Amniotic stem cell (primary cell): ENCODE measurements around the gene PHKB.
"Not testable (repeated sequence)": the region's sequence is repeated elsewhere in the genome, so short reads cannot be mapped to it uniquely, and the experiment has no call there.

Source experiments
- DNase-seq: peaks from one replicate; lab custom pipeline; 2025; lab: John Stamatoyannopoulos, UW

PHKB gene

DNA sequence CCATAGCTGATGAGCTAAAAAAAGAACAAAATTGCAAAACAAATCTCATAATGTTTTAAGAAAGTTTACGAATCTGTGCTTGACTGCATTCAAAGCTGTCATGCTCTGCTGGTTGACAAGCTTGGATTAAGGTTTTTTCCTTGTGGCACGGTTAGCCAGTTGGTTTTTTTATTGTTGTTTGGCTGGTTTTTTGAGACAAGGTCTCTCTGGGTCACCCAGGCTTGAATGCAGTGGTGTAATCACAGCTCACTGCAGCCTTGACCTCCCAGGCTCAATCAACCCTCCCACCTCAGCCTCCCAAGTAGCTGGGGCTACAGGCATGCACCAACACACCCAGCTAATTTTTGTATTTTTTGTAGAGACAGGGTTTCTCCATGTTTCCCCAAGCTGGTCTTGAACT is 45.7 kb downstream of the PHKB start:
- no peak for DNase-seq

DNA sequence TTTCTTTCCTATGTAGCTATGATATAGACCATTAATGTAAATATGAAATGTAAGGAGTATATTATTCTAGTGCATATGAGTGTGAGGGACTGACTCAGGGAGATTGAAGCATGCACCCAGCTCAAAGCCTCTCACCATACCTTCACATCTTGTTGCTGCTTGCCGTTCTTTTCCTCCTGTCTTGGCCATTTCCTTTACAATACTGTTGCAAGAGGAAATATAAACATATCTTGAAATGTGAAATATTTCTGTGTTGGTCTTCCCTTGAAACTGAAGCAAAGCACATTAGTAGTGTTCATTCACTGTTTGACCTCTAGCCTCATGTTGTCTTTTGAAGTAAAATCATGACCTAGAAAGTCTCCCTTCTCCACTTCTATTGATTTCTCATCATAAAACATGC is 46.6 kb downstream of the PHKB start:
- DNase-seq = no peak

DNA sequence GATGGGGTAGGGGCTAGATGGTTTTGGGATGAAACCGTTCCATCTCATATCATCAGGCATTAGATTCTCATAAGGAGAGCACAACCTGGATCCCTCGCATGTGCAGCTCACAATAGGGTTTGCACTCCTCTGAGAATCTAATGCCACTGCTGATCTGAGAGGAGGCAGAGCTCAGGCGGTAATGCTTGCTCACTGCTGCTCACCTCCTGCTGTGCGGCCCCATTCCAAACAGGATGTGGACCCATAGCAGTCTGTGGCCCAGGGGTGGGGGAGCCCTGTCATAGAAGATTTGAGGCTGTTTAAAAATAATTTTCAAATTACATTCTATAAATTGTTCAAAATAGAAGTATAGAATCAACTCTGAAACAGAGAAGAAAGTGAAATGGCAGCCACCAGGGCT is 50.8 kb downstream of the PHKB start:
- DNase-seq = no peak

DNA sequence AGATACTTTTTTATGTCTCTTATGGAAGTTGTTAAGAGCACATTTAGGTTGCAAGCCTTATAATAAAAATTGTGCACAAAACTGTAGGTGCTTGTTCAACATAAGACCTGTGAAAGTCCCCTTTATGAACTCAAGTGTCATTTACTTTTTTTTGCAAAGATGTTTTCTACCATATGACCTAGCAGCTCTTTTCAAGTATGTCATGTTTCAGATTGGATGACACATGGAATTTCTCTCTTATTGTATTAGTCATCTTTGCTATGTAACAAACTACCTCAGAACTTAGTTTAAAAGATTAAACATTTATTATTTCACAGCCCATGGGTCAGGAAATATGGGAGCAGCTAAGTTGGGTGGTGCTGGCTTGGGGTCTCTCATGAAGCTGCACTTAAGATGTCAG is 57.9 kb downstream of the PHKB start:
- no peak for DNase-seq

DNA sequence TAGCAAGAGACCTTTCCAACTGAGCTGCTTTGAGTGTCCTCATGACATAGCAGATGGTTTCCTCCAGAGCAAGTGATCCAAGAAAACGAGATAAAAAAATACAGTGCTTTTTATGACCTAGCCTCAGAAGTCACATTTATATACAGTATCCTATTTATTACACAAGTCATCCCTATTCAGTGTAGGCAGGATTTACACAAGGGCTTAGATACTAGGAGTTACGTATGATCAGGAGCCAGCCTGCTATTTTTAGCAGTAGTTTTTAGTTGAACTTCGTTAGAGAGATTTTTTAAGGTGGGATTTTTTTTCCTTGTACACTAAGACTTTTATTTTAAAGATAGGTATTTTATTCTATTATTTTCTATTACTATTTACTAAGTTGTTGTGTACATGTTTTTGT is 58.4 kb downstream of the PHKB start:
- no peak for DNase-seq

DNA sequence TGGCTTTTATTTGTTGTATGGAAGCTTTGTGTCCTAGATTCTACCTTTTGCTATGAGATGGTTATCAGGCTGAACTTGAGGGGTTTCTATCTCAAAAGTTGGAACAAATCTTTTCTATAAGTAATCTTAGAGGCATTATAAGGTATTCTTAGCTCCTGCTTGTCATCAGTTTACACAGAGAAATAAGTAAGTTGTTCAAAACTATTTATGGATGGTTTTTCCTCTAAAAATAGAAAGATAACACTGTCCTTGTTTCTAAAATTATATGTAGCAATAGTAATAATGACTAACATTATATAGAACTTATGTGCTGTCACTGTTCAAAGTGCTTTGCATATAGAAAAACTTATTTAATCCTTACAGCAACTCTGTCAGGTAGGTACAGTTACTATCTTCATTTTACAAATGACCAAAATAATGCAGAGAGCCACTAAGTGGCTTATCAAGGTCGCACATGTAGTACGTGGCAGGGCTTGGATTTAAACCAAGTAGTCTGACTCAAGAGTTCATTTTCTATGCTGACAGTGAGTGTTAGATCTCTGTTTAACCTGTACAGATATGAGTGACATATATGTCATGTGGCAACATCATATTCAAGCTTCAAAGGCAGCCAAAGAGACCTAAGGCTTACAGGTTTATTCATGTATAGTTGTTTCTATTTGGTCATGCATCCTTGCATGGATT is 59.0 kb downstream of the PHKB start:
- DNase-seq = no peak

DNA sequence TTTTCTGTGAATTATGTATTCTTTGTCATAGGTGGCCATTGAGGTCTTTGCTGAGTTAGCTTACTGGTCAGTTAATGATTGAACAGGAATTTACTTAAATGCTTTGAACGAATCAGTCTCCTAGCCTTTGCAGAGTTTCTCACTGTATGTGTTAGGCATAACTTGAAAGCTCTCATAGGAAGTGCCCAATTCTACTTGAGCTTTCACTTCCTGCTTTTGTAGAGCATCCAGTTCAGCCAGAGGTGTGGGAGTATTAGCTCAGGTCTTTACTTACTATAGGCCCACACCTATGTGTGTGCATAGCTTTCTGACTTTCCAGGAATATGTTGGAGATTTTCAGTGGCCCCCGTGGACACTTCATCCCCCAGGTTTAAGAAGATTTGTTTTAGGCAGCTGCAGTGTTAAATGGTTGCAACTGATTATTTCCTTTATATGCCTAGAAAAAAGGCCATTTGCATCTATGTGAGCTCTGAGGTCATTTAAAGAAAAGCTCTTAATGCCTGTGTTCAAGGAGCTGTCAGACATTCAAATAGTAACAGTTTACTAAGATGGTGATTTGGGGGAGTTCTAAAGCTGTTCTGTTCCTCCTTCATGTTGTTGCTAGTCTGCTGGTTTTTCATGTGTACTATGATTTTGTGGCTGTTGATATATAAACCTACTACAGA is 62.3 kb downstream of the PHKB start:
- no peak for DNase-seq

DNA sequence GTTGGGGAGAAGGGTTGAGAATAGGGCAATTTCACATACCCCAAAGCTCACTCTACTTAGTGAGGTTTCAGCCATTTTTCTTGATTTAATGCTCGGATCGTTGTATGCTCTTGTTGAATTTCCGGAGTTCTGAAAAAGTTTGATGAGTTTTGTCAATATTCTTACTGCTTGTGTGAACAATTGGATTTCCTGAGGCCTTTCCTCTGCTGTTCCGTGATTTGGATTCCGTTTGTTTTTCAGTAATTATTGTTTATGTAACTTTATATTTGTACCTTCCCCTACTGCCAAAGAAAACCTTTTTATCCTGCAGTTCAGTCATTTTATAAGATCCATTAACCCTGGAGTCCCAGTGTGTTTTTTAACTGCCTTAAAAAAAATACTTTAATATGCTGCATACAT is 62.9 kb downstream of the PHKB start:
- DNase-seq = no peak

DNA sequence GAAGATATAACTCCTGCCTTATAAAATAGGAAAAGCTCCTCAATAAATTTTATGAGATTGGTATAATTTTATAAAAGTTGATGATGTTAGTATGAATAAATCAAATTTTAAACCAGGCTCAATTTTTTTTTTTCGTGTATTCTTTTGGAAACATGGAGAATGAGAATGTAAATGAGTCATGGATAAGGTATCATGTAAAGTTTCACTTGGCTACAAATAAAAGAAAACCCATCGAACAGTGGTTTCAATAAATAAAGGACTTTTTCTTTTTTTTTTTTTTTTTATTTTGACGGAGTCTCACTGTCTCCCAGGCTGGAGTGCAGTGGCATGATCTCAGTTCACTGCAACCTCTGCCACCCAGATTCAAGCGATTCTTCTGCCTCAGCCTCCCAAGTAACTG is 67.3 kb downstream of the PHKB start:
- no peak for DNase-seq

DNA sequence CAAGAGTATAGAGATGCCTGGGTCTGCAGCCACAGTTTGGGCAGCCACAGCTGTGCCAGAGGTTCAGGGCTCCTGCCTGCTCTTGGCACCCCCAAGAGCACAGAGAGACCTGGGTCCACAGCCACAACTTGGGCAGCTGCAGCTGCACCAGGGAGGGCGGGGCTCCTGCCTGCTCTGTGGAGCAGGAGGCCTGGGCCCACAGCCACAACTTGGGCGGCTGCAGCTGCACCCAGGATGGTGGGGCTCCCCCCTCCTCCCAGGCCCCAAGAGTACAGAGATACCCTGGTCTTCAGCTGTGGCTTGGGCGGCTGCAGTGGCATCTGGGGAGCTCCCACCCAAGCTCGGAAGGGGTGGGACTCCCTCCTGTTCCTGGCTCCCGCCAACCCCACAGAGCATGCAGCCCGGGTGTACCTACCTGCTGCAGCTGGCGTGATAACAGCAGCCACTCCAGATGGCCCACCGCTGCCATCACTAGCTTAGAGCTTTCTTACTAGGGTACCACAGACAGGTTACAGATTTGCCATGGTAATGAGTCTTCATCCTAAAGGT is 72.7 kb downstream of the PHKB start:
- no peak for DNase-seq

DNA sequence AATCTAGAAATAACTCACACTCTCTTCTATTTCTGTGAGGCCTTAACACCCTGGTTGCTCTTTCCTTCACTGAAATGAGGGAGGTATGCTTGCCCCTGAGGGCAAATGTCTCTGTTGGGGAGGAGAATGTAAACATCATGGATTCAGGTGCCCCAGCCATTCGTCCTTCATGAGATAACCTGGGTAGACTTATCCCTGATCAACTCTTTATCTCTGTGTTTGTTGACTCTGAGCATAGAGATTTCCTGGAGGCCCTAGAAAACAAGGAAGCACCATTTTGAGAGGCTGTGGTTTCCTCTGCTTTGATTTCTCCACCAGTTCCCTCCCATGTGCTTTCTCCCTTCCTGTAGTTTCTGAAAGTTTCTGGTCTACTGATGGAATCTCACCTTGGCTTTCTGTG is 77.3 kb downstream of the PHKB start:
- no peak for DNase-seq

DNA sequence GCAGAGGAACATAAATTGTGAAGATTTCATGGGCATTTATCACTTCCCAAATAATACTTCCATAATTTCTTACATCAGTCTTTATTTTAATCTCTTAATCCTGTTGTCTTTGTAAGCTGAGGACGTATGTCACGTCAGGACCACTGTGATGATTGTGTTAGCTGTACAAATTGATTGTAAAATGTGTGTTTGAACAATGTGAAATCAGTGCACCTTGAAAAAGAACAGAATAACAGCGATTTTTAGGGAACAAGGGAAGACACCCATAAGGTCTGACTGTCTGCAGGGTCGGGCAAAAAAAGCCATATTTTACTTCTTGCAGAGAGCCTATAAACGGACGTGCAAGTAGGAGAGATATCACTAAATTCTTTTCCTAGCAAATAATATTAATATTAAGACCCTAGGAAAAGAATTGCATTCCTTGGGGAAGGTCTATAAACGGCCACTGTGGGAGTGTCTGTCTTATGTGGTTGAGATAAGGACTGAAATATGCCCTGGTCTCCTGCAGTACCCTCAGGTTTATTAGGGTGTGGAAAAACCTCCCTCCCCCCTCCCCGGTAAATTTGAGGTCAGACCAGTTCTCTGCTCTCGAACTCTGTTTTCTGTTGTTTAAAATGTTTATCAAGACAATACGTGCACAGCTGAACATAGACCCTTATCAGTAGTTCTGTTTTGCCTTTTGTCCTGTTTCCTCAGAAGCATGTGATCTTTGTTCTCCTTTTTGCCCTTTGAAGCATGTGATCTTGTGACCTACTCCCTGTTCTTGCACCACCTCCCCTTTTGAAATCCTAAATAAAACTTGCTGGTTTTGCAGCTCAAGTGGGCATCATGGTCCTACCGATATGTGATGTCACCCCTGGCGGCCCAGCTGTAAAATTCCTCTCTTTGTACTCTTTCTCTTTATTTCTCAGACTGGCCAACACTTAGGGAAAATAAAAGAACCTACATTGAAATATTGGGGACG is 78.9 kb downstream of the PHKB start:
- DNase-seq = not testable (repeated sequence)

DNA sequence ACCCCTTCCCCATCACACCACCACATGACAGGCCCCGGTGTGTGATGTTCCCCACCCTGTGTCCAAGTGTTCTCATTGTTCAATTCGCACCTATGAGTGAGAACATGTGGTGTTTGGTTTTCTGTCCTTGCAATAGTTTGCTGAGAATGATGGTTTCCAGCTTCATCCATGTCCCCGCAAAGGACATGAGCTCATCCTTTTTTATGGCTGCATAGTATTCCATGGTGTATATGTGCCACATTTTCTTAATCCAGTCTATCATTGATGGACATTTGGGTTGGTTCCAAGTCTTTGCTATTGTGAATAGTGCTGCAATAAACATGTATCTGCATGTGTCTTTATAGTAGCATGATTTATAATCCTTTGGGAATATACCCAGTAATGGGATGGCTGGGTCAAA is 80.0 kb downstream of the PHKB start:
- DNase-seq = not testable (repeated sequence)

DNA sequence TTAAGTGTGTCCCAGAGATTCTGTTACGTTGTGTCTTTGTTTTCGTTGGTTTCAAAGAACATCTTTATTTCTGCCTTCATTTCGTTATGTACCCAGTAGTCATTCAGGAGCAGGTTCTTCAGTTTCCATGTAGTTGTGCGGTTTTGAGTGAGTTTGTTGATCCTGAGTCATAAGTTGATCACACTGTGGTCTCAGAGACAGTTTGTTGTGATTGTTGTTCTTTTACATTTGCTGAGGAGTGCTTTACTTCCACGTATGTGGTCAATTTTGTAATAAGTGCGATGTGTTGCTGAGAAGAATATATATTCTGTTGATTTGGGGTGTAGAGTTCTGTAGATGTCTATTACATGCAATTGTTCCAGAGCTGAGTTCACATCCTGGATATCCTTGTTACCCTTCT is 83.1 kb downstream of the PHKB start:
- not testable (repeated sequence) for DNase-seq

DNA sequence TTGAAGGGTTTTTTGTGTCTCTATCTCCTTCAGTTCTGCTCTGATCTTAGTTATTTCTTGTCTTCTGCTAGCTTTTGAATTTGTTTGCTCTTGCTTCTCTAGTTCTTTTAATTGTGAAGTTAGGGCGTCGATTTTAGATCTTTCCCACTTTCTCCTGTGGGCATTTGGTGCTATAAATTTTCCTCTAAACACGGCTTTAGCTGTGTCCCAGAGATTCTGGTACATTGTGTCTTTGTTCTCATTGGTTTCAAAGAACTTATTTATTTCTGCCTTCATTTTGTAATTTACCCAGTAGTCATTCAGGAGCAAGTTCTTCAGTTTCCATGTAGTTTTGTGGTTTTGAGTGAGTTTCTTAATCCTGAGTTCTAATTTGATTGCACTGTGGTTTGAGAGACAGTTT is 90.1 kb downstream of the PHKB start:
- not testable (repeated sequence) for DNase-seq

DNA sequence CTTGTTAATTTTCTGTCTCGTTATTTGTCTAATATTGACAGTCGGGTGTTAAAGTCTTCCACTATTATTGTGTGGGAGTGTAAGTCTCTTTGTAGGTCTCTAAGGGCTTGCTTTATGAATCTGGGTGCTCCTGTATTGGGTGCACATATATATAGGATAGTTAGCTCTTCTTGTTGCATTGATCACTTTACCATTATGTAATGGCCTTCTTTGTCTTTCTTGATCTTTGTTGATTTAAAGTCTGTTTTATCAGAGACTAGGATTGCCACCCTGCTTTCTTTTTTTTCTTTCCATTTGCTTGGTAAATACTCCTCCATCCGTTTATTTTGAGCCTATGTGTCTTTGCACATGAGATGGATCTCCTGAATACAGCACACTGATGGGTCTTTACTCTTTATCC is 90.6 kb downstream of the PHKB start:
- DNase-seq = not testable (repeated sequence)

DNA sequence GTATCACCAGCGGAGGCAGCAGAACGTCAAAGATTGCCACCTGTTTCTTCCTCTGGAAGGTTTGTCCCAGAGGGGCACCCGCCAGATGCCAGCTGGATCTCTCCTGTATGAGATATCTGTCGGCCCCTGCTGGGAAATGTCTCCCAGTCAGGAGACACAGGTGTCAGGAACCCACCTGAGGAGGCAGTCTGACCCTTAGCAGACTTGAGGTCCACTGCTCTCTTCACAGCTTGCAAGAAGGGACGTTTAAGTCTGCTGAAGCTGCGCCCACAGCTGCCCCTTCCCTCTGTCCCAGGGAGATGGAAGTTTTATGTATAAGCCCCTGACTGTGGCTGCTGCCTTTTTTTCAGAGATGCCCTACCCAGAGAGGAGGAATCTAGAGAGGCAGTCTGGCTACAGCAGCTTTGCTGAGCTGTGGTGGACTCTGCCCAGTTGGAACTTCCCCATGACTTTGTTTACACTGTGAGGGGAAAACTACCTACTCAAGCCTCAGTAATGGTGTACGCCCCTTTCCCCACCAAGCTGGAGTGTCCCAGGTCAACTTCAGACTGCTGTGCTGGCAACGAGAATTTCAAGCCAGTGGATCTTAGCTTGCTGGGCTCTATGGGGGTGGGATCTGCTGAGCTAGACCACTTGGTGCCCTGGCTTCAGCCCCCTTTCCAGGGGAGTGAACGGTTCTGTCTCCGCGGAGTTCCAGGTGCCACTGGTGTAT is 92.9 kb downstream of the PHKB start:
- no peak for DNase-seq

DNA sequence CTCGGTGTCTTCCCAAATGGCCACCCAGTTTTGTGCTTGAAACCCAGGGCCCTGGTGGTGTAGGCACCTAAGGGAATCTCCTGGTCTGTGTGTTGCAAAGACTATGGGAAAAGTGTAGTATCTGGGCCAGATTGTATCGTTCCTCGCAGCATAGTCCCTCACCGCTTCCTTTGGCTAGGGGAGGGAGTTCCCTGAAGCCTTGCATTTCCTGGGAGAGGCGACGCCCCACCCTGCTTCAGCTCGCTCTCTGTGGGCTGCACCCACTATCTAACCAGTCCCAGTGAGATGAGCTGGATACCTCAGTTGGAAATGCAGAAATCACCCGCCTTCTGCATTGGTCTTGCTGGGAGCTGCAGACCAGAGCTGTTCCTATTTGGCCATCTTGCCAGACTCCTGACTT is 93.5 kb downstream of the PHKB start:
- not testable (repeated sequence) for DNase-seq

DNA sequence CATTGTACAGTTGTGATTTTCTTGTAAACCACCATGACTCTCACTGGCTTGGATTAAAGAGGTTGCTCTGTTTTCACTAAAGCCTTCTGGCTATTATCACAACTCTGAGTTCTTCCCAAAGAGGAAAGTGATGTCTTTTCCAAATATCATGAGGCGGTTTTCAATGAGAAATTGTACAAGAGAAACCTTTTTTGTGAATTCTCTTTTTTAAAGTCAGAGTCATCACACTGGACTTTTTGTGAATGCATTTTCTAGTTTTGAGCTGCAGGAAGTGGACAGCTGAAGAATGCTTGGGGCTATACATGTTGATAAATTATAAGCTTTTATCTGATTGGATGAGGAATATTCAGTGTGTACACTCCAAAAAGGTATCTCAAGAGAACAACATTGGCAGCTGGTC is 100.2 kb downstream of the PHKB start:
- no peak for DNase-seq

DNA sequence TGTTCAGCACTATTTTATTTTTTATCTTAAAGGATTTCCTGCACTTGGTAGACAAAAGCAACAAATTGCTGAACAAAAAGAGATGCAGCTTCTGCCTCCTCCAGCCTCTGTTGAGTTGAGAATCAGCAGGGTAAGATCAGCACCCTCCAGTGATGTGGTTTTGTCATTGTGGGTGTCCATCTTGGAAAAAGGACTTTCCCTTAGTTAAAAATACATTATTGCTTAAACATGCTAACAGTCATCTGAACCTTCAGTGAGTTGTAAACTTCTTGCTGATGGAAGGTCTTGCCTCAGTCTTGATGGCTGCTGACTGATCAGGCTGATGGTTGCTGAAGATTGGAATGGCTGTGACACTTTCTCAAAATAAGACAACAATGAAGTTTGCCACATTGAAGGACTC is 101.2 kb downstream of the PHKB start:
- no peak for DNase-seq

DNA sequence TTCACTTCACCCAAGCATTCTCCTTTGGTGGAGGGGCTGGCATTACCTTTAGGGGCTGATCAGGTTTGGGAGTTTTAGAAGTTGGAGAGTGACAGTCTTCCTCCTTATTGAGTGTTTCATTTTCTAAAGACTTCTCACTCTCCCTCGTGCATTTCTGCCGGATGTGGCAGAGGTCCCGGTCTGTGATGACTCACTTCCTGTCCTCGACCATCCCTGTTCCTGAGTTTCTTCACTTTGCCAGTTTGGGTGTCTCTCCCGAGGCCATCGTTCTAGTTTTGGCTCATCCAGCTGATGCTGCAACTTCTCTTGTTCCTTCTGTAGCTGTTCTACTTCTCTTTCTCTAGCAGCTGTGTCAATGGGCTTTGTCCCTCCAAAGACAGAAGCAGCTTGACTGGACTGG is 104.3 kb downstream of the PHKB start:
- DNase-seq = no peak

DNA sequence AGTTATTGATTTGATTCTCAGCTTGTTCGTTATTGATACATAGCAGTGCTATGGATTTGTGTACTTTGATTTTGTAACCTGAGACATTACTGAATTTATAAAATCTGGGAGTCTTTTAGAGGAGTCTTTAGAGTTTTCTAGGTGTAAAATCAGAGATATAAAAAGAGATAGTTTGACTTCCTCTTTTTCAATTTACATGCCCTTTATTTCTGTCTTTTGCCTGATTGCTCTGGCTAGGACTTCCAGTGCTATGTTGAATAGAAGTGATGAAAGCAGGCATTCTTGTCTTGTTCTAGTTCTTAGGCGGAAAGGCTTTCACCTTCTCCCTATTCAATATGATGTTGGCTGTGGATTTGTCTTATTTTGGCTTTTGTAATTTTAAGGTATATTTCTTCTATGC is 106.2 kb downstream of the PHKB start:
- no peak for DNase-seq
